A549 (cell line): ENCODE measurements around the gene MEPCE. TPM values are rescaled to one million over a fixed set of nuclear protein-coding genes. Genes with fewer than 3 reads are reported as not detected.
A peak's percentile ranks its signal among the peaks of the same experiment; 100 is the strongest.

ENCODE experiments used
- ATAC-seq, 2 experiments: fragments of 200-7000 bp in 1 of 2; fragments of >200 bp in 1 of 2; cut with Nextera tagmentation in 1 of 2; cut with Tn5 transposase in 1 of 2; 3 replicates each; pipeline versions ENCODE4 v1.8.0 to v1.9.1; 2018 to 2020; ENCODE audit warnings: mild to moderate bottlenecking in 1 of 2, moderate library complexity in 1 of 2
- CTCF ChIA-PET: fragments of 300-600 bp; sonication (Branson Sonifier 250); formaldehyde crosslinking; extraction: SDS; loops from one replicate; lab custom pipeline; 2021; ENCODE audit warnings: antibody characterized with exemption, inconsistent platforms; lab: Yijun Ruan, JAX
- POLR2A ChIA-PET: fragments of 350-600 bp; formaldehyde crosslinking; extraction: SDS; loops from one replicate; lab custom pipeline; 2021; ENCODE audit warnings: antibody characterized with exemption, inconsistent platforms; lab: Yijun Ruan, JAX
- DNase-seq, 2 experiments: peaks; one replicate each; pipeline versions ENCODE4 v3.0.0 to v3.0.0-alpha.2; 2011 to 2016; ENCODE audit warnings: low read depth in 1 of 2, low spot score in 1 of 2
- FAIRE-seq: peaks from 2 replicates; lab custom pipeline; 2011; peaks lifted over from hg19 to GRCh38; lab: Jason Lieb, UNC
- H3K27ac ChIP-seq, 2 experiments: fragments of >200 bp; sonication (Bioruptor Twin); formaldehyde crosslinking; 3 replicates each; pipeline ENCODE4 v1.5.1; 2016 to 2017
- H3K4me1 ChIP-seq: fragments of >200 bp; sonication (Bioruptor Twin); formaldehyde crosslinking; 3 replicates; pipeline ENCODE4 v1.6.1; 2016
- H3K4me2 ChIP-seq: fragments of >200 bp; sonication (Bioruptor Twin); formaldehyde crosslinking; 3 replicates; pipeline ENCODE4 v1.6.1; 2016
- H3K4me3 ChIP-seq: fragments of >200 bp; sonication (Bioruptor Twin); formaldehyde crosslinking; 3 replicates; pipeline ENCODE4 v1.5.1; 2016
- H3K9me3 ChIP-seq: fragments of >200 bp; sonication (Bioruptor Twin); formaldehyde crosslinking; 3 replicates; pipeline ENCODE4 v1.6.1; 2016
- CBX2 ChIP-seq: fragments of 200-600 bp; sonication (generic); IDR thresholded peaks from 2 replicates; pipeline ENCODE4 v1.6.1; 2016; ENCODE audit warnings: low read depth, mild to moderate bottlenecking, borderline replicate concordance
- EHF ChIP-seq: fragments of 250-450 bp; sonication (Bioruptor Pico); IDR thresholded peaks from 2 replicates; pipeline ENCODE4 v1.5.0; 2020; ENCODE audit warnings: mild to moderate bottlenecking
- EHMT2 ChIP-seq: fragments of 200-600 bp; sonication (generic); IDR thresholded peaks from 2 replicates; pipeline ENCODE4 v1.6.1; 2016; ENCODE audit warnings: antibody characterized with exemption, low read depth, mild to moderate bottlenecking, moderate library complexity
- EP300 ChIP-seq, 2 experiments: fragments of >200 bp; sonication (Bioruptor Twin); formaldehyde crosslinking; IDR thresholded peaks; 2 replicates in 1 of 2; 3 replicates in 1 of 2; pipeline ENCODE4 v1.6.1; 2016 to 2017
- ESRRA ChIP-seq: fragments of 150-350 bp; IDR thresholded peaks from 2 replicates; pipeline ENCODE4 v1.6.1; 2014; ENCODE audit warnings: mild to moderate bottlenecking, low read length, borderline replicate concordance
- FOSB ChIP-seq: fragments of 250-450 bp; sonication (Bioruptor Pico); IDR thresholded peaks from 2 replicates; pipeline ENCODE4 v1.5.0; 2020; ENCODE audit warnings: mild to moderate bottlenecking, moderate library complexity
- HDAC2 ChIP-seq: fragments of 200-600 bp; sonication (generic); IDR thresholded peaks from 2 replicates; pipeline ENCODE4 v1.6.1; 2016
- HEYL ChIP-seq: fragments of 250-450 bp; sonication (Bioruptor Pico); IDR thresholded peaks from 2 replicates; pipeline ENCODE4 v1.8.0; 2021; ENCODE audit warnings: mild to moderate bottlenecking, moderate library complexity
- HOXA7 ChIP-seq: fragments of 250-450 bp; sonication (Bioruptor Pico); IDR thresholded peaks from 2 replicates; pipeline ENCODE4 v1.5.0; 2020; ENCODE audit warnings: mild to moderate bottlenecking, moderate library complexity
- JUN ChIP-seq, 2 experiments: fragments of >200 bp; sonication (Bioruptor Twin); formaldehyde crosslinking; IDR thresholded peaks; 2 replicates in 1 of 2; 3 replicates in 1 of 2; pipeline ENCODE4 v1.6.1; 2016 to 2017
- JUNB ChIP-seq: fragments of >200 bp; sonication (Bioruptor Twin); formaldehyde crosslinking; IDR thresholded peaks from 2 replicates; pipeline ENCODE4 v1.6.1; 2016
- KDM1A ChIP-seq: fragments of 200-600 bp; sonication (generic); IDR thresholded peaks from 2 replicates; pipeline ENCODE4 v1.6.1; 2016; ENCODE audit warnings: low read depth, mild to moderate bottlenecking
- MAFK ChIP-seq: fragments of 450-650 bp; IDR thresholded peaks from 2 replicates; pipeline ENCODE4 v1.6.1; 2014; ENCODE audit not compliant: partially characterized antibody
- MYC ChIP-seq: IDR thresholded peaks from 2 replicates; pipeline ENCODE4 v1.6.1; 2012; ENCODE audit warnings: mild to moderate bottlenecking, inconsistent platforms, low read length, improper control_type of control experiment, borderline replicate concordance
- NPAS2 ChIP-seq: fragments of 250-450 bp; sonication (Bioruptor Pico); IDR thresholded peaks from 2 replicates; pipeline ENCODE4 v1.8.0; 2022; ENCODE audit warnings: mild to moderate bottlenecking, moderate library complexity, borderline replicate concordance
- POLR2A ChIP-seq: IDR thresholded peaks from 2 replicates; pipeline ENCODE4 v1.6.1; 2012; ENCODE audit warnings: mild to moderate bottlenecking, low read length
- RARB ChIP-seq: fragments of 250-450 bp; sonication (Bioruptor Pico); IDR thresholded peaks from 2 replicates; pipeline ENCODE4 v1.8.0; 2021; ENCODE audit warnings: mild to moderate bottlenecking, moderate library complexity
- RFX5 ChIP-seq: fragments of 450-650 bp; IDR thresholded peaks from 2 replicates; pipeline ENCODE4 v1.7.1; 2014; ENCODE audit warnings: antibody characterized with exemption, mild to moderate bottlenecking, moderate library complexity
- SMC3 ChIP-seq: fragments of >200 bp; sonication (Bioruptor Twin); formaldehyde crosslinking; IDR thresholded peaks from 3 replicates; pipeline ENCODE4 v1.6.1; 2018; ENCODE audit warnings: inconsistent platforms
- SREBF2 ChIP-seq: fragments of 450-650 bp; IDR thresholded peaks from 2 replicates; pipeline ENCODE4 v1.6.1; 2014; ENCODE audit warnings: mild to moderate bottlenecking, moderate library complexity
- USF2 ChIP-seq: fragments of 450-650 bp; IDR thresholded peaks from 2 replicates; pipeline ENCODE4 v1.6.1; 2014; ENCODE audit warnings: antibody characterized with exemption
- WGBS: methylation state at CpG from one replicate; pipeline ENCODE4 v1.1.6; 2017; ENCODE audit errors: missing lambda C conversion rate; 5-methylcytosine and 5-hydroxymethylcytosine counted together
- polyA plus RNA-seq, 4 experiments: library from polyadenylated mRNA; depleted of rRNA in 3 of 4; stranded (reverse); fragments of >200 nt; fragmentation: RNase III in 1 of 4; extraction: RNeasy Plus Mini Kit Qiagen cat#74134 plus additional on column Dnase treatment in 1 of 4; gene quantifications; 2 replicates in 3 of 4; 3 replicates in 1 of 4; pipeline ENCODE4 v1.2.3, GENCODE V29; 2011 to 2017
- TF ChIP-seq, protein P1 (sequence below): fragments of >200 bp; sonication (Bioruptor Twin); formaldehyde crosslinking; IDR thresholded peaks from 3 replicates; pipeline ENCODE4 v1.5.1; 2016

MEPCE gene
- polyA plus RNA-seq, 2 of the 4 experiments (the other 2 are of a cell fraction) = 10.0 to 38.4 TPM

DNA sequence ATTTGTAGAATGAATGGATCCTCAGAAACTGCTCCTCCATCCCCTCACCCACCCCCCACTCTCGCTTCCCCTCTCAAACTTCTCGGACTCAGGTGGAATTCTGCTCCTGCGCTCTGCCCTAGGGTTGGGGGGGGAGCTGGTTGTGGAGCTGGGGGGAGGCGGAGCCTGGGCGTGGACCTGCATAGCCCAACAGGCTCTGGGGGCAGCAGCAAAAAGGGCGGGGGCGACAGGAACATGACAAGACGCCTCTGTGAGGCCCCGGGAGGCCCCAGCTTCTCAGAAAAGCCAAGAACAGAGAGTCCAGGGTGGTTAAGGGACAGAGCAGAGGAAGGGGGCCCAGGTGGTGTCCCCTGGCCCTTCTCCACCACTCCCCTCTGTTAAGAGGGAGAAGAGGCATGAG, 45.9 kb downstream of the MEPCE start:
- H3K4me1 ChIP-seq = peaks cover 33% of the 10 kb centered on the region
- CTCF ChIA-PET = interaction anchor here (0.6 to 8.5 kb wide), 8 partner anchors 7 to 219 kb away, joined by 3 to 127 read pairs (median 4); no protein-coding TSS in a partner anchor
- 97% methylated on average over 9 of the region's 9 CpGs for WGBS
- H3K27ac ChIP-seq = no peak overlapping the region
- 0 out of 3 replicates have a peak overlapping the region, but pooled peaks have one; percentile 74 for H3K4me2 ChIP-seq
- ATAC-seq = no peak
- FAIRE-seq = no peak
- TF ChIP-seq SMC3 (no peak), RARB (no peak), USF2 (no peak), JUNB (no peak)
- TF ChIP-seq, all 56 proteins: peak for 0
- Histone ChIP-seq H3K4me3 (no peak overlapping the region), H3K9me3 (no peaks in the 10 kb centered on the region)
- no peak for DNase-seq
- POLR2A ChIA-PET = no interaction called here

DNA sequence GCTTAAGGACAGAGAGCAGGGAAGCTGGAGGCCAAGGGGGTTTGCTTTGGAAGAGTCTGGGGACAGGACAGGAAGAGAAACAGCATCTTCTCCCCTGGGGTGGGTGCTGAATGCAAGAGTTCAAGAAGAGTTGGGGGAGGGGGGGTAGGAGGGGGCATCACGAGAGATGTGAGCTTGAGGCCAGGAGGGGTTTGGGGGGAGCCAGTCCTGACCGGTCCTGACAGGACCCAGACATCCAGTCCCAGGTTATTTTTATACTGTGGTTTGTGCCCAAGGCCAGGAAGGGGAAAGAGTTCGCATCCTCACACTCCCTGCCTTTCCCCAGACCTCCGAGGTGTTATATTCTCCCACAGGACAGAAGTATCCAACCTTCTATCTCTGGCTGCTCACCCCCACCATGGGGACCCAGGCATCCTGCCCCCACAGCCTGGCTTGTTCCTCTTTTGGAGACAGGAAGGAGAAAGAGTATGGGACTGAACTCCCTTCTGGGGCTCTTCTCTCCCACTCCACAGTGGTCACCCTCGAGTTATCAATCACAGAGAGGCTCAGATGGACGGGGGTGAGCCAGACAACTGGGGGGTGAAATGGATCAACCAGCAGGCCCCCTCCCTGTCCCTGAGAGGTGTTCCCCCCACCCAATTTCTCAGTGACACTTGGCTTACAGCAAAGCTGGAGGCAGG, 46.6 kb downstream of the MEPCE start:
- ChIA-PET POLR2A (no interaction called here), CTCF (interaction anchor here (0.6 to 8.5 kb wide), 8 partner anchors 8 to 370 kb away, joined by 3 to 127 read pairs (median 4); no protein-coding TSS in a partner anchor)
- no peak for DNase-seq
- no peak for FAIRE-seq
- WGBS = 51% methylated on average over 6 of the region's 6 CpGs
- no peak for ATAC-seq
- Histone ChIP-seq H3K4me2 (peak overlapping the region; percentile 74), H3K9me3 (no peaks in the 10 kb centered on the region), H3K27ac (no peak overlapping the region), H3K4me3 (no peak overlapping the region), H3K4me1 (peaks cover 33% of the 10 kb centered on the region)
- TF ChIP-seq KDM1A (no peak), USF2 (no peak), HDAC2 (no peak), POLR2A (no peak), RARB (no peak), JUN (IDR thresholded peaks at IDR 0.05) (no peak), NPAS2 (CRISPR knock-in tag) (no peak), MYC (no peak), ESRRA (no peak), SREBF2 (no peak), FOSB (no peak), EHF (no peak), RFX5 (no peak), CBX2 (no peak), HOXA7 (CRISPR knock-in tag) (no peak), MAFK (no peak), EHMT2 (no peak), EP300 (IDR thresholded peaks at IDR 0.05) (no peak), HEYL (CRISPR knock-in tag) (no peak)
- TF ChIP-seq, protein P1, sequence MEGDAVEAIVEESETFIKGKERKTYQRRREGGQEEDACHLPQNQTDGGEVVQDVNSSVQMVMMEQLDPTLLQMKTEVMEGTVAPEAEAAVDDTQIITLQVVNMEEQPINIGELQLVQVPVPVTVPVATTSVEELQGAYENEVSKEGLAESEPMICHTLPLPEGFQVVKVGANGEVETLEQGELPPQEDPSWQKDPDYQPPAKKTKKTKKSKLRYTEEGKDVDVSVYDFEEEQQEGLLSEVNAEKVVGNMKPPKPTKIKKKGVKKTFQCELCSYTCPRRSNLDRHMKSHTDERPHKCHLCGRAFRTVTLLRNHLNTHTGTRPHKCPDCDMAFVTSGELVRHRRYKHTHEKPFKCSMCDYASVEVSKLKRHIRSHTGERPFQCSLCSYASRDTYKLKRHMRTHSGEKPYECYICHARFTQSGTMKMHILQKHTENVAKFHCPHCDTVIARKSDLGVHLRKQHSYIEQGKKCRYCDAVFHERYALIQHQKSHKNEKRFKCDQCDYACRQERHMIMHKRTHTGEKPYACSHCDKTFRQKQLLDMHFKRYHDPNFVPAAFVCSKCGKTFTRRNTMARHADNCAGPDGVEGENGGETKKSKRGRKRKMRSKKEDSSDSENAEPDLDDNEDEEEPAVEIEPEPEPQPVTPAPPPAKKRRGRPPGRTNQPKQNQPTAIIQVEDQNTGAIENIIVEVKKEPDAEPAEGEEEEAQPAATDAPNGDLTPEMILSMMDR = no peak
